NCI-H748 (cell line): Measurements from ENCODE around the gene TMEM253.
A peak's percentile ranks its signal among the peaks of the same experiment; 100 is the strongest.

Experiments used
- DNase-seq: peaks from one replicate; lab custom pipeline; 2025; ENCODE audit not compliant: unreplicated experiment; lab: John Stamatoyannopoulos, UW

TMEM253 gene

GRCh38 chr14:21103710-21104447 is 3.0 kb downstream of the TMEM253 start:
- DNase-seq = peak; percentile 97

DNA sequence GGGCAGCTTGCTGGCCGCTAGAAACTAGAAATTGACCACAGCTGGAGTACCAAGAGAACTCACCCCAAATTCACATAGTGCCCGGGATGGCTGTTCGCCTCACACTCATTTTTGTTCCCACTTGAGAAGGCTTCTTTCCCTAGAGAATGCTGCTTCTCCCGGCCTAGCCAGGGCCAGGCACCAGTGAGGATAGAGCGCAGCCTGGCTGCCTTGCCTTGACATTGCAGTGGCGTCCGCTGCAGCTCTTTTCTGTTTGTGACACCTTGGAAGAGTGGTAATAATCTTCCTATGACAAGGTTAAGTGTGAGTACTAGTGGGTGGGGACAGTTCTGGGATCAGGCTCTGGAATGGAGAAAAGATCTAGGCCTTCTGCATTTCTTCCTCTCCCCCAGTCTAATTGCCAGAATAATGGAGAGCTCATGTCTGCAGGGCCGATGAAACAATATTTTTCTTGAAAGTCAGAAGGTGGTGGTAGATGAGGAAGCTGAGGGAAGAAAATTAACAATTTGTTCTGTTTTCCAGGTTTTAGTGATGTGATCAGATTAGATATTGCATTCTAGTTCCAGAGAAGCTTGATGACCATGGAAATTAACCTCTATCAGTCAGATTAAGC is 3.7 kb downstream of the TMEM253 start:
- DNase-seq = peak; percentile 89

DNA sequence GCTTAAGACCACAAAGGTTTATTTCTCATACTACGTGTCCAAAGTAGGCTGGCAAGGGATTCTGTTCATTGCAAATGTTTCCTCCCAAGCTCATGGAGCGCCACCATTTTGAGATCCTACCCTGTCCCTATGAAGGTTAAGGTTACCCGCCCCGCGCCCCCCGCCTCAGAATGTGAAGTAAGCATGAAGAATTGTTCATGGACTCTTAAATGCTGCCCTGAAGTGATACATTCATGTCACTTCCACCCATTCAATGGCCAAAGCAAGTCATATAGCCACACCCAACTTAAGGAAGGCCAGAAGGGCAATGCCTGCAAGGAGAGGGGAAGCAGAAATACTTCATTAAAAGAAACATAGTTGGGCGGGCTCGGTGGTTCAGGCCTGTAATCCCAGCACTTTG is 4.2 kb downstream of the TMEM253 start:
- DNase-seq = no peak

DNA sequence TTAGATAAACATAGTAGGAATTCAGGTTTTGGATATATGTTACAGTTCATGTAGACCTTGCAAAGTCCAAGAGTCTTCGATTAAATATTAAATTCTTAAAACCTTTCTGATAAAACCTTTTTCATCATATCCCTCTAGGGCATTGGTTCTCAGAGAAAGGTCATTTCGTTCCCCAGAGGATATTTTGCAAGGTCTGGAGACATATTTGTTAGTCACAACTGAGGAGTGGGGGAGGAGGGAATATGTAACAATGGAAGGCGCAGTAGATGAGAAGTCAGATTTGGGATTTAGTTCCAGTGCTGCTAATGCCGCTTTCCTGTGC is 5.3 kb downstream of the TMEM253 start:
- no peak for DNase-seq

- peak; percentile 75 for DNase-seq
Measured at GRCh38 chr14:21106498-21107282, 5.8 kb downstream of the TMEM253 start.

DNA sequence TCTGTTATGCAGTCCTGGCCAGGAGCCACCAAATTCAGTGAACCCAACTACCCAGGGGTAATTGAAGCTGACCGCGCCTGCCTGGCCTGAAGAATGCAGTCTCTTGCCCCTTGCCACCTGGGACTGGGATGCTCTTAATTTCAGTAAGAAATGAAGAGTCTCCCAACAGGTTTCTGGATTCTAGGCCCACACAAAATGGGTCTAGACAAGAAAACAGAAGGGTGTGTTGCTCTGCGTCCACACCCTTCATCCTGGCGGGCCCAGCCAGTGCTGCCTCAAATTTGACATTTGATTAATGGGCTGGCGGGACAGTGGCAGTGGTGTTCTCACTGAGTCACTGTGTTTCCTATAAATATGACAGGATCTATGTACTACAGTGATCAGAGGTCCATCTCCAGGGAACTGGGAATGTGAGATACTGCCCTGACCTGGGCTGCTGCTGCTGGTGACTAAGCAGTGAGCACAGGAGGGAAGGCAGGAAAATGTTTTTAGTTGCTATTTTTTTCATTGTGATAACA is 6.5 kb downstream of the TMEM253 start:
- no peak for DNase-seq

GRCh38 chr14:21108791-21109190 is 7.9 kb downstream of the TMEM253 start:
- no peak for DNase-seq

DNA sequence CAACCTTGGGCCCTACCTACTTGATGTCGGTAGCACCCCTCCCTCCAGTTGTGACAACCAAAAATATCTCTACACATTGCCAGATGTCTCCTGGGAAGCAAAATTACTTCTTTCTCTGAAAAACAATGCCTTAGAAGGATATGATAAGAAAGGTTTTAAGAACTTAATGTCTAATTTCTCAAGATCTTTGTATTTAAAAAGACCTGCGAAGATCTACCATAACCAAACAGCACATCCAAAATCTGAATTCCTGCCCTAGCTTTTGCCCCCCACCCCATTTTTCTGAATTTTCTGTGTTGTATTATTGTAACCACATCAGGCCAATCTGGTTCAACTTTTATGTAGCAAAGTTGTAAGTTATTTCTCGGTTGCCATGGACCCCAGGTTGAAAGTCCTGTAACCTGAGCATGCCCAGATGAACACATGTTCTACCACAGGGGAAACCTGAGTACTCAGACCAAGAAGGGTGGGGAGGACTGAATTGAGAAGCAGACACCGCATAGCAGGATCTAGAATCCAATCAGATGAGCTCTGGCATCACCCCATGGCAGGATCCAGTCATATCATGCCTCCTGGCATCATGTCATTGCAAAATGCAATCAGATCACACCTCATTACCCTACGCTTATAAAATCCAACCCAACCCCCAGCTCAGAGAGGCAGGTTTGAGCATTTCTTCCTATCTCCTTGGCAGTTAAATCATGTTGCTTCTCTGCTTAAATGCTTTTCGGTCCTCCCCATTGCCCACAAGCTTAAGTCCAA is 8.7 kb downstream of the TMEM253 start:
- peak; percentile 27 for DNase-seq

GRCh38 chr14:21112255-21112654 is 11.4 kb downstream of the TMEM253 start:
- DNase-seq = no peak

DNA sequence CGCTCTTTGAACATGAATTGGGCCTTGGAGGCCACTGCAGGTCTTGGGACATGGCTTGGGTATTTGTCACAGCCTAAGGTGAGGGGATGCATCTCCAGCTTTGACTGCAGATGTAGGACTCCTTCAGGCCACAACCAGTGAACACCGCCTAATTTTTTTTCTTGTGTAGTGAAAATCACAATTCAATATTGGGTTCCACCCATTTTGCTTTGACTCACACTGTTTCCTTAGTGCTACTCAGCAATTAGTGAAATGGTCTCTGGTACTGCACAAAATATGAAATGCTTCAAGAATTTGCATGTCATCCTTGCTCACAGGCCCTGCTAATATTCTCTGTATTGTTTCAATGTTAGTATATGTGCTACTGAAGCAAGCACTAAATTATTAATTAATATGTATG is 12.5 kb downstream of the TMEM253 start:
- no peak for DNase-seq

DNA sequence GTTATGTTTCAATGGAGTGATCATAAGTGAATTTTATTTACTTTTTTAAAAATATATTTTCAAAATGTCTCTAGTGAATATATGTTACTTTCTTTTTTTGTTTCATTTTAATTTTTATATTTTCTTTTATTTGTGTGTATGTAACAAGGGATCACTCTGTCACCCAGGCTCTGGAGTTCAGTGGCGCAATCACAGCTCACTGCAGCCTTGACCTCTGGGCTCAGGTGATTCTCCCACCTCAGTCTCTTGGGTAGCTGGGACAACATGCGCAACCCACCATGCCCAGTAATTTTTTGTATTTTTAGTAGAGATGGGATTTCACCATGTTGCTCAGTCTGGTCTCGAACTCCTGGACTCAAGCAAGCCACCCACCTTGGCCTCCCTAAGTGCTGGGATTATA is 18.1 kb downstream of the TMEM253 start:
- DNase-seq = no peak

GRCh38 chr14:21120686-21121085 is 19.8 kb downstream of the TMEM253 start:
- no peak for DNase-seq

DNA sequence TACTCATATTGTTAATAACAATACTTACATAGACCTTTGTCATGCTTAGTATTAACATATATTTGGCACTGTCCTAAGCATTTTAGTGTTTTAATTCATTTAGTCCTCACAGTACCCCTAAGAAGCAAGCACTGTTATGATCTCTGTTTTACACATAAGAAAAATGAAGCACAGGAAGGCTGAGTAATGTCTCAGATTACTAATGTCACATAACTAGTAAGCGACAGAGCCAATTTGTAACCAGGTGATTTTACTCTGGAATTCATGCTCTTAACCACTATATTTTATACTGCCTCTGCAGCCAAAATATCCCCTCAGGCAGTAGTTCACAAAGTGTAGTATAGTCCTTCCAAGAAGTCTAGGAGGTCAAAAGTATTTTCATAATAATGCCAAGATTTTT is 20.3 kb downstream of the TMEM253 start:
- DNase-seq = no peak

DNA sequence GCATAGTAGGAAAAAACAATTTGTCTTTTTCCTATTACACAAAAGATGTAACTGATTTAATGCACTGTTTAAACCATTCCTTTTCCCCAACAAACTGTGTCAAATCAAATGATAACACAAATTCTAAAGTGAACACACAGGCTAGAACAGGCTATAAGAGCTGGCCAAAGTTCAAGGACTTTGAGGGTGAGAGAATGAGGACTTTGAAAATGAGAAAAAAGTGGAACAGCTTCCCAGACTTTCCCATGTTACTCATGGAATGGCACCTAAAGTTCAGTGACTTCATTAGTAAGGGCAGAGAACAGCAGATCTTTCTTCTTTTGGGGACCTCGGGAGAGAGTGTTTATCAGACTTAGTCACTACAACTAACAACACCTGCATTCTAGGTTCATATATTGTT is 22.6 kb downstream of the TMEM253 start:
- DNase-seq = no peak

GRCh38 chr14:21133901-21134300 is 33.0 kb downstream of the TMEM253 start:
- no peak for DNase-seq

- peak; percentile 26 for DNase-seq
Measured at GRCh38 chr14:21136024-21136423, 35.2 kb downstream of the TMEM253 start.

DNA sequence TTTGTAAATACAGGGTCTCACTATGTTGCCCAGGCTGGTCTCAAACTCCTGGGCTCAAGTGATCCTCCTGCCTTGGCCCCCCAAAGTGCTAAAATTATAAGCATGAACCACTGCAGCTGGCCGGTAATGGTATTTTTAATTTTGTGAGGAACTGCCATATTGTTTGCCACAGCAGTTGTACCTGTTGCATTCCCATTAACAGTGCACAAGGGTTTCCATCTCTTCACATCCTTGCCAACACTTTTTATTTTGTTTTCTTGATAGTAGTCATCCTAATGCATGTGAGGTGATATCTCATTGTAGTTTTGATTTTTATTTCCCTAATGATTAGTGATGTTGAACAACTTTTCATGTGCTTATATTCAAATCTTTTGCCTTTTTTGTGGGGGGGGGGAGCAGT is 41.5 kb downstream of the TMEM253 start:
- DNase-seq = no peak

- no peak for DNase-seq
Measured at GRCh38 chr14:21145437-21145836, 44.6 kb downstream of the TMEM253 start.

- no peak for DNase-seq
Measured at GRCh38 chr14:21149641-21150367, 48.9 kb downstream of the TMEM253 start.
